ENCODE data around the gene DALRD3. TPM values are rescaled to one million over a fixed set of nuclear protein-coding genes. Genes with fewer than 3 reads are reported as not detected.
"Not testable (repeated sequence)": the region's sequence is repeated elsewhere in the genome, so short reads cannot be mapped to it uniquely, and the experiment has no call there.

DALRD3 gene
- total RNA-seq, 1 donor from 2014 or later = 32.9 TPM

- Histone ChIP-seq H3K4me3 (no peak overlapping the region), H2AFZ (replicated peaks) (no peak overlapping the region), H3K4me2 (no peak overlapping the region), H4K20me1 (ENCODE audit: low read depth) (peaks cover 65% of the 10 kb centered on the region), H3K27me3 (no peaks in the 10 kb centered on the region), H3K9me3 (ENCODE audit: low read depth) (no peaks in the 10 kb centered on the region), H3K27ac (no peak overlapping the region), H3K4me1 (peaks cover 13% of the 10 kb centered on the region), H3F3A (ENCODE audit: low read depth) (peaks cover 14% of the 10 kb centered on the region), H3K36me3 (no peaks in the 10 kb centered on the region), H3K79me2 (ENCODE audit: low read depth) (peaks cover 64% of the 10 kb centered on the region), H3K9ac (no peak overlapping the region)
- DNase-seq (ENCODE audit: low spot score) = no peak
- H3K4me1 Mint-ChIP-seq = peaks cover 19% of the 10 kb centered on the region
- H3K36me3 Mint-ChIP-seq = peaks cover 10% of the 10 kb centered on the region
- peaks cover 3% of the 10 kb centered on the region for H3K9me3 Mint-ChIP-seq
- H3K4me3 Mint-ChIP-seq = peak overlapping the region; percentile 32
- H3K27me3 Mint-ChIP-seq (ENCODE audit: insufficient read depth, low read depth) = peaks cover 8% of the 10 kb centered on the region
- no peak overlapping the region for H3K27ac Mint-ChIP-seq
- no peak for TF ChIP-seq EZH2 (IDR thresholded peaks at IDR 0.05)
- TF ChIP-seq CTCF (IDR thresholded peaks at IDR 0.05) = no peak
- TF ChIP-seq EZH2phosphoT487 (IDR thresholded peaks at IDR 0.05) = no peak
Measured at GRCh38 chr3:49009396-49009795, 9.0 kb downstream of the DALRD3 start.

GRCh38 chr3:49008627-49009026 is 9.8 kb downstream of the DALRD3 start:
- H3K9ac ChIP-seq; H3K27ac ChIP-seq; DNase-seq (ENCODE audit: low spot score); H3K27me3 Mint-ChIP-seq (ENCODE audit: insufficient read depth, low read depth); H3K27me3 ChIP-seq; H3K9me3 ChIP-seq (ENCODE audit: low read depth); H3K27ac Mint-ChIP-seq; H3K36me3 ChIP-seq; H2AFZ ChIP-seq (replicated peaks); H3K9me3 Mint-ChIP-seq: not testable (repeated sequence)
- Mint-ChIP-seq H3K36me3 (peaks cover 13% of the 10 kb centered on the region), H3K4me1 (peaks cover 19% of the 10 kb centered on the region), H3K4me3 (peak overlapping the region; percentile 100)
- Histone ChIP-seq H3K79me2 (ENCODE audit: low read depth) (peaks cover 64% of the 10 kb centered on the region), H4K20me1 (ENCODE audit: low read depth) (peaks cover 57% of the 10 kb centered on the region), H3K4me2 (peak overlapping the region; percentile 96), H3K4me3 (peak overlapping the region; percentile 88), H3F3A (ENCODE audit: low read depth) (peaks cover 14% of the 10 kb centered on the region), H3K4me1 (peaks cover 13% of the 10 kb centered on the region)

GRCh38 chr3:49007771-49008528 is 10.4 kb downstream of the DALRD3 start:
- peak overlapping the region; percentile 100 for H3K27ac Mint-ChIP-seq
- peak overlapping the region; percentile 95 for H2AFZ ChIP-seq (replicated peaks)
- peak overlapping the region; percentile 88 for H3K4me3 ChIP-seq
- no peaks in the 10 kb centered on the region for H3K9me3 ChIP-seq (ENCODE audit: low read depth)
- H3K9ac ChIP-seq = peak overlapping the region; percentile 93
- H3K4me1 Mint-ChIP-seq = peaks cover 19% of the 10 kb centered on the region
- no peak for TF ChIP-seq CTCF (IDR thresholded peaks at IDR 0.05)
- no peak for TF ChIP-seq EZH2phosphoT487 (IDR thresholded peaks at IDR 0.05)
- TF ChIP-seq EZH2 (IDR thresholded peaks at IDR 0.05) = no peak
- peaks cover 14% of the 10 kb centered on the region for H3F3A ChIP-seq (ENCODE audit: low read depth)
- no peaks in the 10 kb centered on the region for H3K36me3 ChIP-seq
- peaks cover 58% of the 10 kb centered on the region for H3K79me2 ChIP-seq (ENCODE audit: low read depth)
- H3K27me3 Mint-ChIP-seq (ENCODE audit: insufficient read depth, low read depth) = peaks cover 9% of the 10 kb centered on the region
- peaks cover 51% of the 10 kb centered on the region for H4K20me1 ChIP-seq (ENCODE audit: low read depth)
- H3K9me3 Mint-ChIP-seq = peaks cover 3% of the 10 kb centered on the region
- peak; percentile 96 for DNase-seq (ENCODE audit: low spot score)
- peaks cover 13% of the 10 kb centered on the region for H3K4me1 ChIP-seq
- H3K36me3 Mint-ChIP-seq = peaks cover 13% of the 10 kb centered on the region
- H3K27me3 ChIP-seq = no peaks in the 10 kb centered on the region
- peak overlapping the region; percentile 96 for H3K4me2 ChIP-seq
- peak overlapping the region; percentile 100 for H3K4me3 Mint-ChIP-seq
- peak overlapping the region; percentile 92 for H3K27ac ChIP-seq
